Esophagus squamous epithelium (tissue), 5 donors: ENCODE measurements around the gene MS4A10. TPM values are rescaled to one million over a fixed set of nuclear protein-coding genes. Genes with fewer than 3 reads are reported as not detected.

Experiments used
- DNase-seq: peaks from one replicate; lab custom pipeline; 2025; lab: John Stamatoyannopoulos, UW
- H3K27ac ChIP-seq, 4 donors: fragments of 200-600 bp; sonication (generic); one replicate each; pipeline ENCODE4 v1.5.1; 2016 to 2019; ENCODE audit warnings: mild to moderate bottlenecking in 1 of 4
- H3K27me3 ChIP-seq, 4 donors: fragments of 200-600 bp; sonication (generic); 1 replicate in 3 of 4; 2 replicates in 1 of 4; pipeline versions ENCODE4 v1.5.1 to v1.6.0; 2017 to 2021; ENCODE audit warnings: antibody characterized with exemption in 1 of 4
- H3K36me3 ChIP-seq, 3 donors: fragments of 200-600 bp; sonication (generic); one replicate each; pipeline ENCODE4 v1.5.1; 2016 to 2019
- H3K4me1 ChIP-seq, 3 donors: fragments of 200-600 bp; sonication (generic); one replicate each; pipeline ENCODE4 v1.5.1; 2017 to 2019
- H3K4me3 ChIP-seq, 4 donors: fragments of 200-600 bp; sonication (generic); 1 replicate in 3 of 4; 2 replicates in 1 of 4; pipeline ENCODE4 v1.5.1; 2016 to 2019; ENCODE audit warnings: mild to moderate bottlenecking in 2 of 4, moderate library complexity in 1 of 4
- H3K9me3 ChIP-seq, 3 donors: fragments of 200-600 bp; sonication (generic); one replicate each; pipeline ENCODE4 v1.5.1; 2016 to 2019
- CTCF ChIP-seq, 6 experiments: fragments of 450-650 bp in 4 of 6; fragments of 200-600 bp in 2 of 6; sonication (generic) in 2 of 6; IDR thresholded peaks; one replicate each; pipeline ENCODE4 v1.5.1; 2016 to 2019; ENCODE audit warnings: antibody characterized with exemption in 6 of 6, mild to moderate bottlenecking in 4 of 6, moderate library complexity in 4 of 6
- POLR2A ChIP-seq, 4 donors: fragments of 450-650 bp; IDR thresholded peaks; one replicate each; pipeline ENCODE4 v1.6.1; 2017; ENCODE audit warnings: antibody characterized with exemption in 4 of 4, mild to moderate bottlenecking in 4 of 4, moderate library complexity in 3 of 4
- WGBS, 2 donors: methylation state at CpG; one replicate each; pipeline ENCODE4 v1.1.5; 2018; 5-methylcytosine and 5-hydroxymethylcytosine counted together
- intact Hi-C: fragments of 100-400 bp; cut with DNase I; formaldehyde crosslinking; loops from one replicate; pipeline ENCODE4 v1.15.0; 2022
- total RNA-seq, 4 donors: library from RNA; depleted of rRNA; stranded (reverse); fragments of >200 nt; gene quantifications; one replicate each; pipeline ENCODE4 v1.1.0, GENCODE V29; 2016
- donor health status: DM: yes; HTN: yes; CAD: no.

The MS4A10 gene
- total RNA-seq, 4 donors from 2014 or later, result not detected

- no peak overlapping the region for H3K27ac ChIP-seq
- intact Hi-C loops, result no loop called here
- peaks cover 0 to 28% (median 0%) of the 10 kb centered on the region in 4 donors for H3K27me3 ChIP-seq
- TF ChIP-seq POLR2A (IDR thresholded peaks at IDR 0.05) (no peak), CTCF (IDR thresholded peaks at IDR 0.05) (no peak)
- H3K4me3 ChIP-seq, result no peak overlapping the region
- no peak for DNase-seq
- WGBS, 2 donors, result 84 to 92% methylated on average over 9 to 10 of the region's 10 CpGs
- H3K36me3 ChIP-seq, result no peaks in the 10 kb centered on the region
- no peaks in the 10 kb centered on the region for H3K9me3 ChIP-seq
- H3K4me1 ChIP-seq, result no peaks in the 10 kb centered on the region
Observed at GRCh38 chr11:60801194-60801593, 16.1 kb downstream of the MS4A10 start.

GRCh38 chr11:60803273-60803936, 18.3 kb downstream of the MS4A10 start:
- TF ChIP-seq CTCF (IDR thresholded peaks at IDR 0.05) (no peak), POLR2A (IDR thresholded peaks at IDR 0.05) (no peak)
- no peak overlapping the region for H3K27ac ChIP-seq
- H3K27me3 ChIP-seq, result peaks cover 0 to 17% (median 0%) of the 10 kb centered on the region in 4 donors
- H3K4me3 ChIP-seq, result no peak overlapping the region
- WGBS, 2 donors, result 75 to 80% methylated on average over 7 of the region's 7 CpGs
- H3K9me3 ChIP-seq, result no peaks in the 10 kb centered on the region
- H3K4me1 ChIP-seq, result no peaks in the 10 kb centered on the region
- intact Hi-C loops, result no loop called here
- no peaks in the 10 kb centered on the region for H3K36me3 ChIP-seq
- no peak for DNase-seq

GRCh38 chr11:60809249-60809648, 24.1 kb downstream of the MS4A10 start:
- H3K9me3 ChIP-seq, result no peaks in the 10 kb centered on the region
- DNase-seq, result no peak
- WGBS, 2 donors, result 59 to 67% methylated on average over 2 to 3 of the region's 3 CpGs
- no peaks in the 10 kb centered on the region for H3K36me3 ChIP-seq
- TF ChIP-seq CTCF (IDR thresholded peaks at IDR 0.05) (no peak), POLR2A (IDR thresholded peaks at IDR 0.05) (no peak)
- no peak overlapping the region for H3K27ac ChIP-seq
- H3K27me3 ChIP-seq, result peaks cover 0 to 18% (median 0%) of the 10 kb centered on the region in 4 donors
- H3K4me1 ChIP-seq, result peaks cover 0 to 6% (median 0%) of the 10 kb centered on the region in 3 donors
- intact Hi-C loops, result no loop called here
- no peak overlapping the region for H3K4me3 ChIP-seq

- Histone ChIP-seq H3K4me3 (no peak overlapping the region), H3K4me1 (peaks cover 0 to 6% (median 0%) of the 10 kb centered on the region in 3 donors), H3K27ac (no peak overlapping the region), H3K9me3 (no peaks in the 10 kb centered on the region), H3K27me3 (peaks cover 0 to 18% (median 0%) of the 10 kb centered on the region in 4 donors), H3K36me3 (no peaks in the 10 kb centered on the region)
- intact Hi-C loops, result no loop called here
- WGBS, 2 donors, result 72 to 73% methylated on average over 11 of the region's 11 CpGs
- TF ChIP-seq POLR2A (IDR thresholded peaks at IDR 0.05), result no peak
- no peak for DNase-seq
Observed at GRCh38 chr11:60809691-60810090, 24.6 kb downstream of the MS4A10 start.

- Histone ChIP-seq H3K9me3 (no peaks in the 10 kb centered on the region), H3K27ac (no peak overlapping the region), H3K36me3 (no peaks in the 10 kb centered on the region), H3K27me3 (peaks cover 0 to 13% (median 0%) of the 10 kb centered on the region in 4 donors), H3K4me3 (no peak overlapping the region), H3K4me1 (peaks cover 0 to 6% (median 0%) of the 10 kb centered on the region in 3 donors)
- 100% methylated on average over 3 of the region's 4 CpGs for WGBS, 2 donors
- TF ChIP-seq POLR2A (IDR thresholded peaks at IDR 0.05), result no peak
- no peak for TF ChIP-seq CTCF (IDR thresholded peaks at IDR 0.05)
- DNase-seq, result no peak
- intact Hi-C loops, result no loop called here
Observed at GRCh38 chr11:60810151-60810550, 25.0 kb downstream of the MS4A10 start.
